GM18907 (cell line): ENCODE measurements around the gene CYP2E1.
"Not testable (repeated sequence)": the region's sequence is repeated elsewhere in the genome, so short reads cannot be mapped to it uniquely, and the experiment has no call there.

Experiments used
- ATAC-seq: cut with Tn5 transposase; IDR thresholded peaks from one replicate; pipeline ENCODE4 v1.9.1; 2021; ENCODE audit warnings: mild to moderate bottlenecking, moderate library complexity; ENCODE audit not compliant: unreplicated experiment

CYP2E1 gene

GRCh38 chr10:133528296-133528844 is 1.2 kb downstream of the CYP2E1 start:
- ATAC-seq, result no peak

DNA sequence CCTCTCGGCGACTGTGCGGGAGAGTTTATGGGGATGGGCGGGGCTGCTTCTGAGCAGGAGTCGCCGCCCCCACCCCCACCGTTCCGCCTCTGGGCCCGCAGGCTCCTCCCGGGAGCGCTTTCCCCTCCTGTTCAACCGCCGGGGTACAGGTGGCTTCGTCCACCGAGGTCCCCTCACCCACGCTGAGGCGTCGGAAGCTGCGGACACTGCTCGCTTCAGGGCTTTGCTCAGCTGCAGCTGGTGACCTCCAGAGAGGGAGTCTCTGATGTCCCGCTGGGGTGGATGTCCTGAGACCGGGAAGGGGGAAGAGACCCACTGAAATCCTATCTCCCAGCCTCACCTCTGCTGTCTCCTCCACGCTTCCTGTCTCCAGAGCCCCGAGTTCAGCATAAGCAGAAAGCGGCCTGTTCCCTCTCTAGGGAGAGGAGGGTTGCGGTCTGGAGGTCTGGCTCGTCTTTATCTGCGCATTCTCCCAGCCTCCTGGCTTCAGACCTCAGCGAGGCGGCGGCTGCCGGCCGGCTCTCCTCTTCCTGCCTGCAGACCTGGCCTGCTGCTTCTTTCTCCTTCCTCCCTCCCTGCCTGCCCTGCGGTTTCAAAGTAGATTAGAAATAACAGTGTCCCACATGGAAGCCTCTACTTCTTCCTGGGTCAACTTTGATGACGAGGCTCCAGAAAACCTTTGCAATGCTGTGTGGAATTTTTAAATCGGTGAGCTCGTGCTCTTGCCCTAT is 1.8 kb downstream of the CYP2E1 start:
- ATAC-seq, result no peak

DNA sequence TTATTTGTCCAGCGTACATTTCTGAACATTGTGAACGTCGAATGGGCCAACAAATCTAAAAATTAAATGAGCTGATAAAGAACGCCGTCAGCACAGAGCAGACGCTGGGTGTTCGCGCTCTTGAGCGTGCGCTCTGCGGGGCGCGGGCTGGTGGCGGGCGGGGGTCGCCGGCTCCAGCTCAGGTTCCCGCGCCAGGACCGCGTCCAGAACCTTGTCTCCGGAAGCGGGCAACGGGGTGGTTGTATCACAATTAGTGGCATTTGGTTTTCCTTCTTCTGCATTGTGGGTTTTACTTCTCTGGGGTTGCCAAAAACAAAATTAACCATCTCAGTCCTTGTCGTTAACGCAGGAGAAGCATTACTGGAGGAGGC is 2.4 kb downstream of the CYP2E1 start:
- ATAC-seq, result no peak

DNA sequence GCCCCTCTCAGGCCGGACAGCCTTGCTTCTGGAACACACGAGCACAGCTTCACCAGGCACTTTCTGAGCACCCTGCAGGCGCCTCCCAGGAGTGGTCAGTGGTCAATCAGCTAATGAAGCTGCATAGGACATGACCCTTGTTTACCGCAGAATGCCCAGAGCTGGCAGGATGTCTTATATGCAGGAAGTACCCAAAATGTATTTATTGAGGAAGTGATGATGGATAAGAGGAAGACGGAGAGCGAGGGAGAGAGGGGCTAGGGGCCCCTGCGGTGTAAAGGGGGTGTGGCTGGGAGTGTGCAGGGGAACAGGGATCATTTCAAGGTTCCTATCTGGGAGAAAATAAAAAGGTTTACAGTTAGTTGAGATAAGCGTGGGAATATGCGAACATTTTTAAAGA is 3.3 kb downstream of the CYP2E1 start:
- ATAC-seq, result no peak

GRCh38 chr10:133532871-133533270 is 5.7 kb downstream of the CYP2E1 start:
- no peak for ATAC-seq

DNA sequence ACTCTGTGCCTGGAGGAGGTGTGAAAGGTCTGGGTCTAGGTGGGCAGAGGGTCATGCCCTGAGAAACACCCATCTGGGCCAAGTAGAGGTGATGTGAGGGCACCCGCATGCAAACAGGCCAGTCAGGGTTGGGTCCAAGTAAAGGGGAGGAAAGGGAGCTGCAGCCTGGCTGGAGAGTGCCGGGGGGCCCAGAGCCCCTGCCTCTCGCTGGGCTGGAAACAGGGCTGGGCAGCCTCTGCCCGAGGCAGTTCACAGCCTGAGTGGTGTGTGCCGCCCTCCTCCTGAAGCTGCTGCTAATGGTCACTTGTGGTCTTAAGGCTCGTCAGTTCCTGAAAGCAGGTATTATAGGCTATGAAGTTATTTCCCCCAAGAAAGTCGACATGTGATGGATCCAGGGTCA is 7.3 kb downstream of the CYP2E1 start:
- no peak for ATAC-seq

DNA sequence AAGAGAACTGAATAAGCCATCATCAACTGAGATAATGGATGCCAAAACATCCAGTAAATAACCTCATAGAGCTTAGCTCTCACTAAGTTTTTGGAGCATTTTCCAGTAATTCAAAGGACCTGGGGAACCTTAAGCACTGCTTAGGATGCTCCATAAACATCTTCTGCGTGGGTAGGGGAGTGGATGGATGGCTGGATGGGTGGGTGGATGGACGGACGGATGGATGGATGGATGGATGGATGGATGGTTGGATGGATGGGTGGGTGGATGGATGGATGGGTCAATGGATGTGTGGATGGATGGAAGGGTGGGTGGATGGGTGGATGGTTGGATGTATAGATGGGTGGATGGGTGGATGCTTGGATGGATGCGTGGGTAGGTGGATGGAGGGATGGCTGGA is 9.0 kb downstream of the CYP2E1 start:
- no peak for ATAC-seq

GRCh38 chr10:133537546-133538545 is 10.7 kb downstream of the CYP2E1 start:
- no peak for ATAC-seq

DNA sequence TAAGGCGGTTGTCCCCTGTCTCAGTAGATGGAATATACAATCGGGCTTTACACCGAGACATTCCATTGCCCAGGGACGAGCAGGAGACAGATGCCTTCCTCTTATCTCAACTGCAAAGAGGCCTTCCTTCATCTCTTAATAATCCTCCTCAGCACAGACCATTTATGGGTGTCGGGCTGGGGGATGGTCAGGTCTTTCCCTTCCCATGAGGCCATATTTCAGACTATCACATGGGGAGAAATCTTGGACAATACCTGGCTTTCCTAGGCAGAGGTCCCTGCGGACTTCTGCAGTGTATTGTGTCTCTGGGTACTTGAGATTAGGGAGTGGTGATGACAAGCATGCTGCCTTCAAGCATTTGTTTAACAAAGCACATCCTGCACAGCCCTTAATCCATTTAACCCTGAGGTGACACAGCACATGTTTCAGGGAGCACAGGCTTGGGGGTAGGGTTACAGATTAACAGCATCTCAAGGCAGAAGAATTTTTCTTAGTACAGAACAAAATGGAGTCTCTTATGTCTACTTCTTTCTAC is 14.3 kb downstream of the CYP2E1 start:
- not testable (repeated sequence) for ATAC-seq

GRCh38 chr10:133544506-133544905 is 17.3 kb downstream of the CYP2E1 start:
- no peak for ATAC-seq

DNA sequence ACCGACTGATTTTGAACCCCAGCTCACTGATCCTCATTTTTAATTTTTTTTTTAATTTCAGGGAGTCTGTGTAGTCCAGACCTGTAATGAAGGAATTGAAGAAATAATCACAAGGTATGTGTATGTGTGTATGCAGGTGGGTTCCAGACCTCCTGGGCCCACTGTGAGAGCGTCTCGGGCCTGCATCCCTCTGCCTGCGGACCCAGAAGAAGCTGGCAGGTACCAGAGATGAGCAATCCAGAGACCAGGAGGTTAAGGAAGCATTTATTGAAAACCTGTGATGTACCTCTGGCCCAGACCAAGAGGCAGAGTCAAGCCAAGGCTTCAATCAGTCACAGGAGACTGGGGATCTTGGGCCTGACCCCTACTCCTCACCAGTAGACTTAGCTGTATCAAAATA is 27.4 kb downstream of the CYP2E1 start:
- no peak for ATAC-seq

DNA sequence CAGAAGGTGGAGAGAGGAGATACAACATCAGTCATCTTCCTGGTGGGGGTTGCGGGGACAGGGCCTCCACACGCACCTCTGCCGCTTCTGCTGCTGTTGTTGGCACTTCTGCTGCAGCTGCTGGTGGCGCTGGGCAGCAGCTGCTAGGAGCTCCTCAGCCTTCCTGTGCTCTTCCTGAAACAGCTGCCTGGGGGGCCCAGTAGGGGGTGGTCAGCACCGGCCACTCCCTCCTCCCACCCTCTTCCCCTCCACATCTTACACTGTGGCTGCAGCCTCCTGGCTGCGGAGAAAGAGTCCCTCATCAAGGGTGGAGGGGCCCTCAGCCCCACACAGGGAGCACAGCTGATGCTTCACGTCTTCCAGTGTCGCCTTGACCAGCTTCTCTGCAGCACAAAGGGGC is 28.4 kb downstream of the CYP2E1 start:
- no peak for ATAC-seq

- no peak for ATAC-seq
Observed at GRCh38 chr10:133557381-133557780, 30.2 kb downstream of the CYP2E1 start.

- ATAC-seq, result no peak
Observed at GRCh38 chr10:133559216-133559615, 32.1 kb downstream of the CYP2E1 start.

DNA sequence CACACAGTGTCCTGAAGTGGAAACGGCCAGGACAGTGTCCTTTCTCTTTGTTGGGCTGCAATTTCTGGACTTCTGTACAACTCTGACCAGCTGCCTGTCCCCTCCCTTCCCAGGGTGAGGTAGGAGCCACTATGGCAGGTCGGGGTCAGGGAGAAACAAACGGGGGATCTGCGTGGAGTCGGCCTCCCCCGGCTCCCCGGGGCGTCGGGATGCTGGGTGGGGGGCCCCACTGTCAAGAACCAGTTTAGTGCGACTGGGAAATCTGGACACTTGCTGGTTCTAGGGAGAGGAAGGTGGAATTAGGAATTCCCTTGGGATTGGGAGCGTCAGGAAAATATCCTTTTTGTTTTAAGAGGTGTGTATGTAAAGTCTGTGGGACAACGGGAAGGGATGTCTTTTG is 37.7 kb downstream of the CYP2E1 start:
- no peak for ATAC-seq

DNA sequence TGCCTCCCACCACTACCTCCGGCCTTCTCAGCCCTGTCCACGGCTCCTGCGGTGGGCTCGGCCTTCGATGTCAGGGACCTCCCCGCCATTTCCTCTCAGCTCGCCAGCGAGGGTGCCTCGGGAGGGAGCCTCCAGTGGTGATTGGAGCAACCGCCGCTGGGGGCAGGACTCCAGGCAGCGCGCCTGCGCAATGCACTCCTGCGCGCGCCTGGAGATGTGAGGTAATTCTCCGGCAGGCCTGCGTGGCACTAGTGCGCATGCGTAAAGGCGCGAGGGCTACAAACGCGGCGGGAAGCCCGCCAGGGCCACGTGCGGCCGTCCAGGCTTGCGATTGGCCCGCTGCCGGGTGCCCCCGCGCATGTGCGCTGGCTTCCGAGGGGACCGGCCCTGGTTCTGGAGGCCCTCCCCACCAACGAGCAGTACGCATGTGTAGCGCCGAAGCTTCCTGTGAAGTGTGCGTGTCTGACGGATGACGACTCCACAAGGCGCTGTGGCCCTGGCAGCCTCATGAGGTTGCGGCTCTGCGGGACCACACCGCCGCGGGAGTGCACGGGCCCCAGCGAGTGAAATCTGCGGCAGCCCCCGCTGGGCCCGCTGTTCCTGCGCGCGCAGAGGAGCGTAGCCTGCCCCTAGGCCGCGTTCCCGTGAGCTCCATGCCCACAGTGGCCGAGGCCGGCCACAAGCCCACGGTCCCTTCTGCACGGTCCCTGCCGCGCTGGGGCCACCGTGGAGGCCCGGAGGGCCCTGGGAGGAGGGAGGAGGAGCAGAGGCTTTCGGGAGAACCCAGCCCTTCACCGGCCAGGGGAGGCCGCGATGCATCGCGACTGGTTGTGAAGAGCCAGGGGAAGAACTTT is 38.5 kb downstream of the CYP2E1 start, which contains the start of gene SYCE1:
SYCE1 (minus strand) TSS at position 143 of the 854 bp plus-strand sequence; CDS start at position 89, 54 bp downstream.
- no peak for ATAC-seq

DNA sequence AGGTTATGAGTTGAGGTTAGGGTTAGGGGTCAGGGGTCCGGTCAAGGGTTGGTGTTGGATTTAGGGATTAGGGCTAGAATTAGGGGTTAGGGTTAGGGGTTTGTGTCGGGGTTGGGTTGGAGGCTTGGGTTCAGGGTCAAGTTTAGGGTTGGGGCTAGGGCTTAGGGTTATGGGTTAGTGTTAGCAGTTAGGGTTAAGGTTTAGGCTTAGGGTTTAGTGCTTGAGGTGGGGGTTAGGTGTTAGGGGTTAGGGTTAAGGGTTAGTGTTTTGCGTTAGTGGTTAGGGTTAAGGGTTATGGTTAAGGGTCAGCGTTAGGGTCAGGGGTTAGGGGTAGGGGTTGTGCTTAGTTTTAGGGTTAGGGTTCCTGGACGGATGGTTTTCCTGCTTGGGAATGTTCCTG is 40.0 kb downstream of the CYP2E1 start:
- no peak for ATAC-seq

DNA sequence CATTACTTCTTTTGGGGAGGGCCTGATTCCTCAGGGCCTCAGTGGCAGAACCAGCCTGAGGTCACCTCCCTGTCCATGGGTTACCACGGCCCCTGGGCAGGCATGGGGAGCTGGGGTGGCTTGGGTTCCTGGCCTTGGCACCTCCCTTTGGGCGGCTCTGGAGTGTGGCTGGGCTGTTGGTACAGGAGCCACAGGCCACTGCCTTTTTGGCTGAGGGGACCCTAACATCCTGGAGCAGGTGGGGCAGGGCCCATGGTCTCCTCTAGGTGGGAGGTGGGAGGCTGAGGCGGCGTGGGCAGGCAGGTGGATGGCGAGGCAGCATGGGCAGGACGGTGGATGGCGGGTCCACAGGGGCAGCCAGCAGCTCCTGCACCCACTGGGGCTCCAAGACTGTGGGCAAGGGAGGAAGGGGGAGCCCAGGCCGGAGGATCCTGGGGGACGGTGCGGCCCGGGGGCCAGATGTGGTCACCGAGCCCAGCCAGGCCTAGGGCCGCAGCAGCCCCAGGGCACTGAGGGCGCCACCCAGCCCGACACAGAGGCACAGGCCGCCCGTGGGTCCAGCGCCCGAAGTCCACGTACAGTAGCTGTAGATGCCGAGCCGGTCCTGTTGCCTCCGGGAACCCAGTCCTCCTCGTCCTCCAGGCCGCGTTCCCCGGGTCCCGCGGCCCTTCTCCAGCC is 40.6 kb downstream of the CYP2E1 start:
- ATAC-seq, result no peak

- no peak for ATAC-seq
Observed at GRCh38 chr10:133568287-133568614, 41.1 kb downstream of the CYP2E1 start.
